GM19035 (cell line): ENCODE measurements around the gene OR5K2.

Experiments used
- ATAC-seq: cut with Tn5 transposase; IDR thresholded peaks from one replicate; pipeline ENCODE4 v1.9.1; 2021; ENCODE audit not compliant: unreplicated experiment

OR5K2 gene

DNA sequence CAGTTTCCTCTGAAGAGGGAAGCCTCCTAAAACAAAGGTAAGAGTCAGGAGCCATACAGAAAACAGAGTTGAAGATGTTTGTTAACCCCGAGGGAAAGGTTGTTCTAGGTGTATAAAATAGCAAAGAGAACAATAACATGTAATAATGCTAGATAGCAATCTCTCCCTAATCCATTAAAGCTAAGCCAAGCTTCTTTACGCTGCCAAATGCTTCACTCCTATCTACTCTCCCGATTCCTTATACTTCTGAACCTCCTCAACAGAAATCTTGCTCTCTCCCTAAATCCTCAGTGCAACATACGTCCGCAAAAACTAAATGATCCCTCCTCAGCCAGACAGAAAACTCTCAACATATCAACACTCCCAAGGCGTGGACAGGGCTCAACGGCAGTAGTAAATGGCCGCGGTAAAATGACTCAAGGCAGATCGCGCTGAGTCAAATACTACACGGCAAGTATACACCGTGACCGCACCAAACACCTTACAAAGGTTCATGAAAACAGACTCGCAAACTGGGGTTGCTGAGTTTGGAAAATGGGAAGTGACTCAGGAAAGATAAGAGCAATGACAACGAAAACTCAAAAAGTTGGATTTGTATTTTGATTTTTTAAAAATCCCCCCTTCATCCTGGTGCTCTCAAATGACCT, 24.5 kb downstream of the OR5K2 start:
- peak; percentile 46 for ATAC-seq

DNA sequence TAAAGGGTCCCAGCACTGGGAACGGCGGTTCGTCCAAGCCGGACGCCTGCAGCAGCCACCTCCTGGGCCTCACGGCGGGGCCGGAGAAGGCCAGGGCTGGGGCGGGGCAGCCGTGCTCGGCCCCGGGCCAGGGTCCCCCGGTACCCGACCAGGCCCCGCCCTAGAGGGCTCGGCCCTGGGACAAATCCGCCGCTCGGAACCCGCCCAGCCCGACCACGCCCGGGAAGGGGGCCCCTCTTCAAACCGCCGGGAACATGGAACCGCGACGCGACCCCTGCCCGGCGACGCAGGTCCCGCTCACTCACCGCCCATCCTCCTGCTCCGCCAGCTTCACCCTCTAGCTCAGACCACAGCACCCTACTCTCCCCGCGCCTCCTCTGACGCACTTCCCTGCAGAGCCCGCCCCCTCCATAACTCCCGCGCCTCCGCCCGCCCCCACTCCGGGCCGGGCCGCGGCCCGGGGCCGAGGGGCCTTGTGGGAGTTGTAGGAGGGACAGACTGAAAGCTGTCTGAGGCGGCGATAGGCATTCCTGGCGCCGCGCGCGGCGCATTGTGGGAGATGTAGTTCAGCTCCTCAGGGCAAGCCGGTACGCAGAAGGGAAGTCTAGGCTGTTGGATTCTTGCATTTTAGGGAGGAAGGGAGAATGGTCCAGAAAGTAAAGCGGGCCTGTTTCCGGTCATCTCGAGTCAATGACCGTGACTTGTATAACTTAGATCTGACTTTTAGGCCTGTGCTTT, 25.2 kb downstream of the OR5K2 start, which contains the start of gene CLDND1:
TSS of gene CLDND1 (minus strand) at position 359 of the 738 bp plus-strand sequence. CDS start 1,478 bp downstream, outside the sequence.
- ATAC-seq = peak; percentile 87

- ATAC-seq = no peak
Measured at GRCh38 chr3:98525494-98525893, 28.0 kb downstream of the OR5K2 start.

DNA sequence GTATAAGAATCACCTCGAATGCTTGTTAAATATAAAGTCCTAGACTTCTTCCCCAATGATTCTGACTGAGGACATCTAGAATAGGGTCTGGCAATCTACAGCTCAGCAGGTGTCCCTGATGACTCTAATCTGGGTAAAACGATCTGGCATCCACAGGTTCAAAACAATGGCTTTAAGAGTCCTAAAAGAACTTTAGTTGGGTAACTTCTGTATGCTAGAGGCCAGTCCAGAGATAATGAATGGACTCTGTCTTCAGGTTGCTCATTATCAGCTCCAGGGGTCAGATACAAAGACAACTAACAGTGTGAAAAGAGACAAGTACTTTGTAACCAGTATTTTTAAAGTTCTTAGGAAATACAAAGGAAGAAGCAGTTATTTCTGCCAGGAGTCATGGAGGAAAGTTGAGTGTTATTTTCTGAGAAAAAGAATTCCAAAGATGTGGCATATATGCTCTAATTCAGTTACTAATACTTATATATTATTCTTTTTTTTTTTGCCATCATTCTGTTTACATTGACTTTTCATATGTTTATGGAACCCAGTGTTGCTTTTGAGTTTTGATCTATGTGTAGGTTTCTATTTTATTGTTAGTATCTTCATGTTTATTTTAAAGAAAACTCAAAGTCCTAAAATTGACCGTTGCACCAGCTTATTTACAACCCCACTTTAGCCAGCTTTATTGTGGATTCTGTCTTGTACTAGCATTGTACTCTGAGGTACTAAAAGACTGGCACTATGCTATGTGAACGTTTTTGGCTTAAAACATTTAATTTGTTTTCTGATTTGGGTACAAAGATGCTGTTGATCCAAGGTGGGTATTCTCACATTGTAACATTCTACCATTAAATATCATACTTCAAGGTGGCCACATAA, 31.2 kb downstream of the OR5K2 start:
- ATAC-seq = no peak

GRCh38 chr3:98529856-98530459, 32.5 kb downstream of the OR5K2 start:
- ATAC-seq = no peak

DNA sequence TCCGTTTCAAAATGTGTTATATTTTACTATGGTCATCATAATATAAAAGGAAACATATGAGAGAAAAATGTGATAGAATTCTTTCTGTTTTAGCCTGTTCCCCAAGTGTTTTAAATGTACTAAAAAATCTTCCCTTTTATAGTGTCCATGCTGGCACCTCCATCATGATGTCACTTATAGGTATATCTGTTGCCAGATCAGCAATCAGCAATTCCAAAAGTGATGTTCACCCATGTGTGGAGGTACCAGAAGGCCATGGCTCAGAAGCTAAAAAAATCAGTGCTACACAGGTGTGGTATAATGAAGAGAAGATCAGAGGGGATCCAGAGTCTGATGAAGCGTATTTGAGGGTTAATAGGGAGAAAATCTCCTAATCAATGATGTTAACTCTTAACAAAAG, 33.2 kb downstream of the OR5K2 start:
- ATAC-seq = no peak

DNA sequence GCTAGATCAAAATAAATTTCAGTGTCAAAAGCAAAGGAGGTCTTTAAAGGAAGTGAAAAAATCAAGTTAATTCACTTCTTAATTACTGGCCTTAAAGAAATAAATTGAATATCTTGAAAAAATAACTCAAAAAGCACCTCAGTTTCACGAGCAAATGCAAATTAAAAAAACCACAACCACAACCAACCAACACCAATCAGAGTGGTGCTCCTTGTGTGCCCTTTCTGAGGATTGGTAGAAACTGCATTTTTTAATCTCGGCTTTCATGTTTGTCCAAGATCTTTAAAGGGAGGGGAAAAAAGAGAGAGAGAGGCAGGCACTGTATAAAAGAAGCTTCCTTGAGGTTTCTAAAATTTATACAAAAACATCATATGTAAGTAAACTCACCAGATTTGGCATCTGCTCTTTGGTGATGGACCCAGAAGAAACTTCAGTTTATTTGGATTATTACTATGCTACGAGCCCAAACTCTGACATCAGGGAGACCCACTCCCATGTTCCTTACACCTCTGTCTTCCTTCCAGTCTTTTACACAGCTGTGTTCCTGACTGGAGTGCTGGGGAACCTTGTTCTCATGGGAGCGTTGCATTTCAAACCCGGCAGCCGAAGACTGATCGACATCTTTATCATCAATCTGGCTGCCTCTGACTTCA, 34.3 kb downstream of the OR5K2 start, which contains the start of gene GPR15:
TSS of gene GPR15 (plus strand) at position 357 of the 653 bp plus-strand sequence. CDS start at position 413, 56 bp downstream.
- ATAC-seq = peak; percentile 37

DNA sequence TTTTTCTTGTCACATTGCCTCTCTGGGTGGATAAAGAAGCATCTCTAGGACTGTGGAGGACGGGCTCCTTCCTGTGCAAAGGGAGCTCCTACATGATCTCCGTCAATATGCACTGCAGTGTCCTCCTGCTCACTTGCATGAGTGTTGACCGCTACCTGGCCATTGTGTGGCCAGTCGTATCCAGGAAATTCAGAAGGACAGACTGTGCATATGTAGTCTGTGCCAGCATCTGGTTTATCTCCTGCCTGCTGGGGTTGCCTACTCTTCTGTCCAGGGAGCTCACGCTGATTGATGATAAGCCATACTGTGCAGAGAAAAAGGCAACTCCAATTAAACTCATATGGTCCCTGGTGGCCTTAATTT, 34.8 kb downstream of the OR5K2 start:
- peak; percentile 3 for ATAC-seq

GRCh38 chr3:98532709-98533571, 35.5 kb downstream of the OR5K2 start:
- ATAC-seq = no peak

- no peak for ATAC-seq
Measured at GRCh38 chr3:98534168-98534567, 36.7 kb downstream of the OR5K2 start.

DNA sequence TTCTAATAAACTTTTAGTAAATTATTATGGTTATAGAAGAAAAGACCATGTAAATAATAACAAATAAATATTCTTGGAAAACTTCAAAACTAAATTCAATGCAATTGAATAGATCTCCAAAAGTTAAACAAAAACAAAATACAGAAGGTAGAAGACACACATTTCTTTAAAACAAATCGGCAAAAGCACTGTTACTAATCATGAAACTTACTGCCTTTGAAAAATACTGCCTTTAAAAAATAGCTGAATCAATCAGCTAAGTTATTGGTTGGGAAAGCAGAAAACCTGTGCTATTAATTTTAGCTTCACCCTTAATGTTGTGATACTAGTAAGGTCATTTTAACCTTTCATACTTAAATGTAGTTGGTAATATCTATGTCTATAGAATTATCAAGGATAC, 37.3 kb downstream of the OR5K2 start:
- no peak for ATAC-seq

GRCh38 chr3:98536456-98537017, 39.1 kb downstream of the OR5K2 start:
- ATAC-seq = peak; percentile 66

GRCh38 chr3:98540346-98540745, 42.9 kb downstream of the OR5K2 start:
- peak; percentile 50 for ATAC-seq

DNA sequence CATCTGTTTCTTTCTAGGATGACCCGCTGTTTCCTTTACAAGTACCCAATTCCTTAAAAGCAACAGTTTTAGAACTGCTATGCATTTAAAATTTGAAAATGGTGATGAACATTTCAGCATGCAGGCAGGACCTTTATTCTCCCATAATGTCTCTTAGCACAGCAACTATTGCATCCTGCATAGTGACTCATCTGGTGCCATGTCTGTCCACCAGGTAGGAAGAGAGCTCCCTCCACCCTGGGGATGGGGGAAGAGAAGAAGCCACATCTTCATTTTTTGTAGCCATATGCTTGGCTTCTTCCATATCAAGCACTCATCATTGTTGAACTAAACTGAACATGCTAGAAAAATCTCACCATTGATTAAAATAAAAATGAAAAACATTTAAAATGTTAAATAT, 44.2 kb downstream of the OR5K2 start:
- no peak for ATAC-seq

DNA sequence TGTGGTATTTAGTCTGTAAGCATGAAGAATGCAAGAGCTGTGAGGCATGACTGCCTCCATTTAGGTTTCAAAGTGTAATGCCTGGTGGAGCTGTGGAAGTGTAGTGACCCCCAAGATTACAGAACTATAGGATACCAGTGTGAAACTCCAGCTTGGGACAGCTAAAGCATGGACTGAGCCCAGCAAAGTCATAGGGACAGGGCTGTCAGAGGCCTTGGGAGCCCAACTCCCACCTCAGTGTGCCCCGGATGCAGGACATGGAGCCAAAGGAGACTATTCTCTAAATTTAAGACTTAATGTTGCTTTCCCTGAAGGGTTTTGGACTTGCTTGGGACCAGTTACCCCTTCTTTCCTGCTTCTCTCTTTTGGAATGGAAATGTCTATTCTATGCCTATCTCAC, 45.1 kb downstream of the OR5K2 start:
- no peak for ATAC-seq

GRCh38 chr3:98545940-98546339, 48.5 kb downstream of the OR5K2 start:
- ATAC-seq = peak; percentile 49
